Measurements from ENCODE around the gene CNNM4. TPM values are rescaled to one million over a fixed set of nuclear protein-coding genes. Genes with fewer than 3 reads are reported as not detected.

CNNM4 gene
- total RNA-seq, 1 donor, result 5.1 TPM

DNA sequence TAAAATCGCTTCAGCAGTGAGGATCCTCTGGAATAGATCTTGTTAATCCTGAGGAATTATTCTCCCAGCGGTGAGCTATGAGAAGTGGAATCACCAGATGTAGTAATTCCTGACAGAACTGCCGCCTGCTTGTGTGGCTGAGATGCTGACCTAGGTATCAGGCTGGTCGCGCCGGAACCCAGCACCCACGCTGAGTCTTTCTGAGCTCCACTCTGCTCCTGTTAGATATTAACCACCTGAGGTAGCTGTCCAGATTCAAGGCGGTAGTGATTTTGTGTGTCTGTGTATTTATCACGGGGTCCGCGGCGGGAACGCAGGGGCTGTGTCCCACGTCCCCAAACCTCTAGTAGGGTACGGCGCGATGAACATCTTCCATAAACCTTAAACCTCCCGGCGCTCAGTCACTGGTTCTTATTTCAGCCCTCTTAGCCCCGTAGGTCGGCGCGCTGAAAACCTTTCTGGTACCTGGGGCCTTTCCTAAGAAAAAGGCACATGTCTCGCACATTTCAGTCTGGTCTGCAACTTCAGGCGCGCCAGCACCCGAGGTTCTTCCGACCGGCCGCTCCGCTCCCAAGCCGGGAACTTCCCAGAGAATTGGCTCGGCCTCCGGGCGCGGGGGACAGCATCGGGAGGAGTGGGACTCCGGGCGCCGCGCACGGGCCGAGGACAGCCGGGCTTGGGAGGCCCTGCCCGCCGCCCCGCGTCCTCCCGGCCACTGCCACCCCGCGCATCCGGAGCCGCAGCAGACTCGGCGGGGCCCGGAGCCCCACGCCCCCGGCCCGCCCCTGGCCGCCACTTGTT is 54.8 kb downstream of the CNNM4 start:
- Histone ChIP-seq H3K27me3 (ENCODE audit: insufficient read depth, low read length) (no peaks in the 10 kb centered on the region), H3K79me2 (ENCODE audit: insufficient read depth, low read length) (peaks cover 13% of the 10 kb centered on the region), H4K20me1 (ENCODE audit: insufficient read depth, low read length) (peaks cover 29% of the 10 kb centered on the region), H2AFZ (ENCODE audit: low read length) (peak overlapping the region; percentile 93), H3K36me3 (ENCODE audit: insufficient read depth, low read length) (no peaks in the 10 kb centered on the region), H3K4me2 (ENCODE audit: insufficient read depth, low read length) (peak overlapping the region; percentile 99), H3K4me3 (ENCODE audit: insufficient read depth, low read length) (peak overlapping the region; percentile 82), H3K27ac (ENCODE audit: low read depth, low read length) (peak overlapping the region; percentile 19), H3K9me3 (ENCODE audit: low read depth, low read length) (no peaks in the 10 kb centered on the region), H3K4me1 (ENCODE audit: insufficient read depth, low read length) (peaks cover 24% of the 10 kb centered on the region)
- peak; percentile 95 for DNase-seq (ENCODE audit: insufficient read length, low spot score, missing footprints)
- TF ChIP-seq, protein P1, sequence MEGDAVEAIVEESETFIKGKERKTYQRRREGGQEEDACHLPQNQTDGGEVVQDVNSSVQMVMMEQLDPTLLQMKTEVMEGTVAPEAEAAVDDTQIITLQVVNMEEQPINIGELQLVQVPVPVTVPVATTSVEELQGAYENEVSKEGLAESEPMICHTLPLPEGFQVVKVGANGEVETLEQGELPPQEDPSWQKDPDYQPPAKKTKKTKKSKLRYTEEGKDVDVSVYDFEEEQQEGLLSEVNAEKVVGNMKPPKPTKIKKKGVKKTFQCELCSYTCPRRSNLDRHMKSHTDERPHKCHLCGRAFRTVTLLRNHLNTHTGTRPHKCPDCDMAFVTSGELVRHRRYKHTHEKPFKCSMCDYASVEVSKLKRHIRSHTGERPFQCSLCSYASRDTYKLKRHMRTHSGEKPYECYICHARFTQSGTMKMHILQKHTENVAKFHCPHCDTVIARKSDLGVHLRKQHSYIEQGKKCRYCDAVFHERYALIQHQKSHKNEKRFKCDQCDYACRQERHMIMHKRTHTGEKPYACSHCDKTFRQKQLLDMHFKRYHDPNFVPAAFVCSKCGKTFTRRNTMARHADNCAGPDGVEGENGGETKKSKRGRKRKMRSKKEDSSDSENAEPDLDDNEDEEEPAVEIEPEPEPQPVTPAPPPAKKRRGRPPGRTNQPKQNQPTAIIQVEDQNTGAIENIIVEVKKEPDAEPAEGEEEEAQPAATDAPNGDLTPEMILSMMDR (IDR thresholded peaks at IDR 0.05; ENCODE audit: extremely low read depth, low read depth, low read length), result no peak

DNA sequence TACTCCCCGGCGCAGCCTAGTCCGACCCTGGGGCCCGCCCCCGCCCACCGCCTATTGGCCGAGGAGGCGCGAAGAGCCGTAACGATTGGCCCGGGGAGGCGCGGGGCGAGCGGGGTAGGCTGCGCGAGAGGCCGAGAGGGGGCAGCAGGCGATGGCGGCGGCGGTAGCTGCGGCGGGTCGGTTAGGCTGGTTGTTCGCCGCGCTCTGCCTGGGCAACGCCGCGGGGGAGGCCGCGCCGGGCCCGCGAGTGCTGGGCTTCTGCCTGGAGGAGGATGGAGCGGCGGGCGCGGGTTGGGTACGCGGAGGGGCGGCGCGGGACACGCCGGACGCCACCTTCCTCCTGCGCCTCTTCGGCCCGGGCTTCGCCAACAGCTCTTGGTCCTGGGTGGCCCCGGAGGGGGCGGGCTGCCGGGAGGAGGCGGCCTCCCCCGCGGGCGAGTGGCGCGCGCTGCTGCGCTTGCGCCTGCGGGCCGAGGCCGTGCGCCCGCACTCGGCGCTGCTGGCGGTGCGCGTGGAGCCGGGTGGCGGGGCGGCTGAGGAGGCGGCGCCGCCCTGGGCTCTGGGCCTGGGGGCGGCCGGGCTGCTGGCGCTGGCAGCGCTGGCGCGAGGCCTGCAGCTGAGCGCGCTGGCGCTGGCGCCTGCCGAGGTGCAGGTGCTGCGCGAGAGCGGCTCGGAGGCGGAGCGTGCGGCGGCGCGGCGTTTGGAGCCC is 55.6 kb downstream of the CNNM4 start, which contains the start of gene CNNM3:
Gene CNNM3 (plus strand): TSS at position 142 of the 709 bp plus-strand sequence. CDS start 10 bp downstream, at position 152.
- peaks cover 35% of the 10 kb centered on the region for H4K20me1 ChIP-seq (ENCODE audit: insufficient read depth, low read length)
- H3K4me1 ChIP-seq (ENCODE audit: insufficient read depth, low read length), result peaks cover 24% of the 10 kb centered on the region
- no peaks in the 10 kb centered on the region for H3K9me3 ChIP-seq (ENCODE audit: low read depth, low read length)
- H3K27me3 ChIP-seq (ENCODE audit: insufficient read depth, low read length), result no peaks in the 10 kb centered on the region
- no peaks in the 10 kb centered on the region for H3K36me3 ChIP-seq (ENCODE audit: insufficient read depth, low read length)
- peak; percentile 100 for DNase-seq (ENCODE audit: insufficient read length, low spot score, missing footprints)
- H3K4me3 ChIP-seq (ENCODE audit: insufficient read depth, low read length), result peak within 1 kb of the TSS; percentile 82
- peaks cover 13% of the 10 kb centered on the region for H3K79me2 ChIP-seq (ENCODE audit: insufficient read depth, low read length)
- H3K27ac ChIP-seq (ENCODE audit: low read depth, low read length), result peak within 1 kb of the TSS; percentile 19
- TF ChIP-seq, protein P1 (IDR thresholded peaks at IDR 0.05; ENCODE audit: extremely low read depth, low read depth, low read length), result peak; percentile 26
- peak within 1 kb of the TSS; percentile 99 for H3K4me2 ChIP-seq (ENCODE audit: insufficient read depth, low read length)
- H2AFZ ChIP-seq (ENCODE audit: low read length), result peak within 1 kb of the TSS; percentile 93

DNA sequence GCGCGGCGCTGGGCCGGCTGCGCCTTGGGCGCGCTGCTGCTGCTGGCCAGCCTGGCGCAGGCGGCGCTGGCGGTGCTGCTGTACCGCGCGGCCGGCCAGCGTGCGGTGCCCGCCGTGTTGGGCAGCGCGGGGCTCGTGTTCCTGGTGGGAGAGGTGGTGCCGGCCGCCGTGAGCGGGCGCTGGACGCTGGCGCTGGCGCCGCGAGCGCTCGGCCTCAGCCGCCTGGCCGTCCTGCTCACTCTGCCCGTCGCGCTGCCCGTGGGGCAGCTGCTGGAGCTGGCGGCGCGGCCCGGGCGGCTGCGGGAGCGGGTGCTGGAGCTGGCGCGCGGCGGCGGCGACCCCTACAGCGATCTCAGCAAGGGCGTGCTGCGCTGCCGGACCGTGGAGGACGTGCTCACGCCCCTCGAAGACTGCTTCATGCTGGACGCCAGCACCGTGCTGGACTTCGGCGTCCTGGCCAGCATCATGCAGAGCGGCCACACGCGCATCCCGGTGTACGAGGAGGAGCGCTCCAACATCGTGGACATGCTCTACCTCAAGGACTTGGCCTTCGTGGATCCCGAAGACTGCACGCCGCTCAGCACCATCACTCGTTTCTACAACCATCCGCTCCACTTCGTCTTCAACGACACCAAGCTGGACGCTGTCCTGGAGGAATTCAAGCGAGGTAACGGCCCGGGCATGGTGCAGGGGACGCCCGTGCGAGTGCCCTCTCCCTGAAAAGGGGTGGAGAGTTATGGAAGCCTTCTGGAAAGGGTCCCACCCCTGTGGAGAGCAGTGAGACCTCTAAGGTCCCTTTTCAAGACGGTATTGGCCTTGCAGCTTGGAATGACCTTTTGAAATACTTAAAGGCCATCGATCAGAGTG is 56.4 kb downstream of the CNNM4 start:
- Histone ChIP-seq H3K79me2 (ENCODE audit: insufficient read depth, low read length) (peaks cover 13% of the 10 kb centered on the region), H3K27ac (ENCODE audit: low read depth, low read length) (no peak overlapping the region), H3K27me3 (ENCODE audit: insufficient read depth, low read length) (no peaks in the 10 kb centered on the region), H3K4me1 (ENCODE audit: insufficient read depth, low read length) (peaks cover 19% of the 10 kb centered on the region), H3K4me2 (ENCODE audit: insufficient read depth, low read length) (peak overlapping the region; percentile 93), H3K4me3 (ENCODE audit: insufficient read depth, low read length) (peak overlapping the region; percentile 82), H3K36me3 (ENCODE audit: insufficient read depth, low read length) (no peaks in the 10 kb centered on the region), H3K9me3 (ENCODE audit: low read depth, low read length) (no peaks in the 10 kb centered on the region), H2AFZ (ENCODE audit: low read length) (peak overlapping the region; percentile 47), H4K20me1 (ENCODE audit: insufficient read depth, low read length) (peaks cover 38% of the 10 kb centered on the region)
- TF ChIP-seq, protein P1 (IDR thresholded peaks at IDR 0.05; ENCODE audit: extremely low read depth, low read depth, low read length), result no peak
- DNase-seq (ENCODE audit: insufficient read length, low spot score, missing footprints), result no peak
